RWPE1 (cell line): ENCODE measurements around the gene SNTG2.

Source experiments
- CTCF ChIA-PET: fragments of 350-600 bp; sonication (Branson Sonifier 250); formaldehyde crosslinking; extraction: SDS; loops from one replicate; lab custom pipeline; 2021; lab: Yijun Ruan, JAX
- POLR2A ChIA-PET: fragments of 400-600 bp; formaldehyde crosslinking; extraction: SDS; loops from one replicate; lab custom pipeline; 2020; ENCODE audit warnings: antibody characterized with exemption; ENCODE audit not compliant: low non-redundant PET; lab: Yijun Ruan, JAX
- DNase-seq: peaks from one replicate; pipeline ENCODE4 v3.0.0; 2012; ENCODE audit warnings: low spot score
- H3K27ac ChIP-seq: fragments of 450-650 bp; 2 replicates; pipeline ENCODE4 v1.5.1; 2017
- CTCF ChIP-seq: fragments of 450-650 bp; conservative IDR thresholded peaks from 2 replicates; pipeline ENCODE4 v1.5.1; 2017; ENCODE audit warnings: low read depth, mild to moderate bottlenecking

Gene SNTG2

GRCh38 chr2:1230155-1230893 is 279.7 kb downstream of the SNTG2 start:
- POLR2A ChIA-PET: no interaction called here
- no peak for DNase-seq
- H3K27ac ChIP-seq: no peak overlapping the region
- no peak for TF ChIP-seq CTCF
- CTCF ChIA-PET: no interaction called here

GRCh38 chr2:1231466-1232063 is 280.9 kb downstream of the SNTG2 start:
- DNase-seq: no peak
- CTCF ChIA-PET: no interaction called here
- TF ChIP-seq CTCF: no peak
- no peak overlapping the region for H3K27ac ChIP-seq
- POLR2A ChIA-PET: no interaction called here

- no peak overlapping the region for H3K27ac ChIP-seq
- ChIA-PET POLR2A (no interaction called here), CTCF (interaction anchor here (0.7 kb wide), 1 partner anchor 1106 kb away, joined by 3 read pairs; no protein-coding TSS in a partner anchor)
- DNase-seq: no peak
- no peak for TF ChIP-seq CTCF
These were observed 282.6 kb downstream of the SNTG2 start for GRCh38 chr2:1233281-1233680.

DNA sequence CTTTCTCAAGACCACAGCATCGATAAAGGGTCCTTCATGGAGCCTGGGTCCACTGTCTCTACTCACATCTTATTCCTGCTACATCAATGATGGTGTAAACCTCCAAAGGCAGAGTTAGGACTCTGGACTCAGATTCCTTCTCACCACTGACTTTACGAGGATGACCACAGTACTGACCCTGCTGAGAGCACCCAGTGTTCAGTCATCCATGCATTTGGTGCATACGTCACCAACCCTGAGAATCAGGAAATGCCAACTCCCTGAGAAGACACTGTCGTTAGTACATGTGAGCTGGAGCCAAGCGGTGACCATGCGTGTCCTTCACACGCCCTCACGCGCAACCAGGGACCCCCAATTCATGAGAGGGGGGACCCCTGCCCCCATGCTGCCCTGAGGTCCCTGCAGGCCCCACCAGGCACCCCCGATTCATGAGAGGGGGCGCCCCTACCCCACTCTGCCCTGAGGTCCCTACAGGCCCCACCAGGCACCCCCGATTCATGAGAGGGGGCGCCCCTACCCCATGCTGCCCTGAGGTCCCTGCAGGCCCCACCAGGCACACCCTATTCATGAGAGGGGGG is 284.2 kb downstream of the SNTG2 start:
- H3K27ac ChIP-seq: no peak overlapping the region
- CTCF ChIA-PET: interaction anchor here (0.6 kb wide), 1 partner anchor 440 kb away, joined by 3 read pairs; no protein-coding TSS in a partner anchor

DNA sequence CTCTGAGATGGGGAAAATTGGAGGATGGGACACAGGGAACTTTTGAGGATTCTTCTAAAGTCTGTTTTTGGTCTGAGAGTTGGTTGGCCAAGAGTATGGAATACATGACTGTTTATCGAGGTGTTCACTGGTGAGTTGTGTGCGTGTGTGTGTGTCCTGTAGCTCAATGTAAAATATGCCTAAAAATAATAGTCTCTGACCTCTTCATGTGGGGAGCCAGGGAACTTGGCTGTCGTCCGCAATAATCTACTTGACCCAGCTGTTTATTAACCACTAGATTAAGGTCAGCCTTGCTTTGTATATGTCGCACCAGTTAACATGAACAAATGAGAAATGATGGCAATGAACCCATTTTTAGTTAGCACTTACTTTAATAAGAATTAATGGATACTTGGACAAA is 285.2 kb downstream of the SNTG2 start:
- TF ChIP-seq CTCF: no peak
- POLR2A ChIA-PET: no interaction called here
- CTCF ChIA-PET: interaction anchor here (0.6 to 0.7 kb wide), 2 partner anchors 427 to 439 kb away, joined by 3 read pairs; no protein-coding TSS in a partner anchor

More for the DNA sequence above, 284.2 kb downstream of the SNTG2 start:
- no peak for DNase-seq
- no peak for TF ChIP-seq CTCF
- POLR2A ChIA-PET: no interaction called here

GRCh38 chr2:1236606-1237005 is 286.0 kb downstream of the SNTG2 start:
- DNase-seq: no peak
- CTCF ChIA-PET: no interaction called here
- H3K27ac ChIP-seq: no peak overlapping the region
- no peak for TF ChIP-seq CTCF
- POLR2A ChIA-PET: no interaction called here

More for the DNA sequence above, 285.2 kb downstream of the SNTG2 start:
- no peak overlapping the region for H3K27ac ChIP-seq
- no peak for DNase-seq
